HG02973 (cell line): ENCODE results near the gene CNTN4.
"Not testable (repeated sequence)": the region's sequence is repeated elsewhere in the genome, so short reads cannot be mapped to it uniquely, and the experiment has no call there.

Experiments used
- ATAC-seq: cut with Tn5 transposase; IDR thresholded peaks from one replicate; pipeline ENCODE4 v1.9.1; 2021; ENCODE audit warnings: moderate library complexity; ENCODE audit not compliant: unreplicated experiment

The CNTN4 gene

DNA sequence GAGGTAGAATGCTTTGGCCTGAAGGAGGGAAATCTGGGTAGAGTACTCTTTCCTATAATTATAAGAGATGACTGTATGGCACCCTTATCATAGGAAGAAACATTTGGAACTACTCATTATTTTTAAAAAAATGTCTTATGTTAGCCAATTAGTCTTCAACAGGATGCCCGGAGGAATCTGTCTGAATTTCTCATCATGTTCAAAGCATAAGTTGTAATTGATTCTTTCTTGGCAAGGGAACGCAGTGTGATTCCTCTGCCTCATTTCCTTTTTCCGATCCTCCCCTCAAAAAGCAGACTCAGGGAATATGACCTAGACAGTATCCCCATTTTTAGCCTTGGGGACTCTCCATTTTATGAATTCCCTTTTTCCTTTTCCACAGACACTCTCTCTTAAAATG is 846.5 kb downstream of the CNTN4 start:
- no peak for ATAC-seq

DNA sequence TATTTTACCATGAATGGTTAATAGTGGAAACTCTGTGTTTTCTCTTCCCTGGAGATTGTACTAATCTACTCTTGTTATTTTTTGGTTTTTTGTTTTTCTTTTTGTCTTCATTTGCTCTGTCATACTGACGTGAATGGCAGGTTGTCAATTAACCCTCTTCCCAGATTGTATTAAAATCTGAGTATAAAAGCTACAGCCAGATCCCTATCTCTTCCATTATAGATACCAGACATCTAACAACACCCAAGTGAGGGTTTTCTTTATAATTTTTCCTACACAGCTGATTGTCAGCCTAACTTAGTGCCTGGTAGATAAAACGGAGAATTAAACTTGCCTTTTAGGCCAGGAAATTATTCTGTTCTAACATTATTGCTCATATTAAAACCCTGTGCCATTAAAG is 848.9 kb downstream of the CNTN4 start:
- no peak for ATAC-seq

DNA sequence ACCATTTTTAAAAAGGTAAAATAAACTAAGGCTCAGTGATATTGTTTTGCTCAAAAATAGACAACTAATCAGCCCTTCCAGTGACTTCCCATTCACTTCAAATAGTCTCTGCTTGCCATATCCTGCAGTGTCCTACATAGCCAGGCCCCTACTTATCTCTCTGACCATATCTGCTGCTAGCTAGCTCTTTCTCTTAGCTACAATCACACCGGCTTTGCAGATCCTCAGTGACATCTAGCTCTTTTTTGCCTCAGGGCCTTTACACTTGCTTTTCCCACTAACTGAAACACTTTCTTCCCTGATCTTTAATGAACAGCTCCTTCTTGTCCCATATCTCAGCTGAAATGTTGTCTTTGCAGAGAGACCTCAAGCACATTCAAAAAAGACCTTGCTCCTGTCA is 850.2 kb downstream of the CNTN4 start:
- no peak for ATAC-seq

DNA sequence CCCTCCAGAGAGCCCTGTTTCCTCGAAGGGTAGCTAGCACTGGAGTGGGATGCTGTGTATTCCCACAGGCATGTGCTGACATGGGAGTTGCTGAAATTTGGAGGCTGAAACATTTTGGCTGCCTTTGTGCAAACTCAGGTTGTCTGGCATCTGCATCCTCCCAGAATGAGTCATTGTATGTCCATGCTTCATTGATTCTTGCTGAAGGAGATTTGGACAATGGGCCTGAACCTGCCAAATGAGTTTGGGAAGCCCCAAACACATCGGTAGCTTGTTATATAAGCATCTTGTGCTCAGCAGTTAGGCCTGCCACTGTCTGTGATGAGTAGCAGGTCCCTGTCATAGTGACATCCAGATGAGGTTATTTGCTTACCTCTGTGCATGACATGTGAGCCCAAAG is 851.5 kb downstream of the CNTN4 start:
- ATAC-seq: no peak

DNA sequence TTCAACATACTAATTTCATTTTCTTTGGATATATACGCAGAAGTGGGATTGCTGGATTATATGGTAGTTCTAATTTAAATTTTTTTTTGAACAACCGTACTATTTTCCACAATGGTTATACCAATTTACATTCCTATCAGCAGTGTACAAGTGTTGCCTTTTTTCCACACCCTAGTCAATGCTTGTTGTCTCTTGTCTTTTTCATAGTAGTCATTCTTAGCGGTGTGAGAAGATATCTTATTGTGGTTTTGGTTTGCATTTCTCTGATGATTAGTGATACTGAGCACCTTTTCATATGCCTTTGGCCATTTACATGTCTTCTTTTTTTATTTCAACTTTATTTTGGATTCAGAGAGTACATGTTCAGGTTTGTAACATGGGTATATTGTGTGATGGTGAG is 858.4 kb downstream of the CNTN4 start:
- ATAC-seq: no peak

DNA sequence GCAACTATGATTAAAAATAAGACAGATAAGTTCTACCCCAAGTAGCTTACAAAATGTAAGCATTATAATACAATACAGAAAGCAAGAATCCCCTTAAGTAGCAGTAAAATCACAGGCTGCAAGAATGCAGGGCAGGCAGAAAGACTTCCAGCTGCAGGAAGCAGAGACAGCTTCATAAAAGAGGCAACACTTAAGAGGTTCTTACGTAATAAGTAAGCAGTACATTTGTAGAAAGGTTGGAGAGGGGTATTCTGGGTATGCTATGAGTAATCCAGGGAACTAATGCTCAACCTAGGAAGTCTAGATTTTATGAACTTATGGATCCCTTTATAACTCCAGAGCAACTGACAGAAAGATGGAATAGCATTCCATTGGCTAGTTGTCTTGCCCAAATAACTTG is 859.9 kb downstream of the CNTN4 start:
- ATAC-seq: no peak

DNA sequence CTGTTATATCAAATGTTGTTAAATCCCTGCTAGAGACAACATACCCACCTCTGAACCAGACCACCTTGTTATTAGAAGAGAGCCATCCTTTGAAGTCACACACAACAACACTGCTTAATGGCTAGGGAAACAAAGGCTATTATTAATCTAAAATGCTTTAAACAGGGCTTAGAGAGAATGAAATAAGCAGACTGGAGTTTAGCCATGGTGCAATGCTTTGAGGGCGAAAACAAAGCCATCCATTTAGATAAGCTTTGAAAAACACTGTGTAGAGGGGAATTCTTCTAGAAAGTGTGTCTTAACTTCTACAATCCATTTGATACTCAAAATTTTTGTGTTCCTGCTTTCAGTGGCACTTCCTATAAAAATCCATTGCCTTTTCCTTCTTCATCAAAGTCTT is 862.9 kb downstream of the CNTN4 start:
- ATAC-seq: no peak

DNA sequence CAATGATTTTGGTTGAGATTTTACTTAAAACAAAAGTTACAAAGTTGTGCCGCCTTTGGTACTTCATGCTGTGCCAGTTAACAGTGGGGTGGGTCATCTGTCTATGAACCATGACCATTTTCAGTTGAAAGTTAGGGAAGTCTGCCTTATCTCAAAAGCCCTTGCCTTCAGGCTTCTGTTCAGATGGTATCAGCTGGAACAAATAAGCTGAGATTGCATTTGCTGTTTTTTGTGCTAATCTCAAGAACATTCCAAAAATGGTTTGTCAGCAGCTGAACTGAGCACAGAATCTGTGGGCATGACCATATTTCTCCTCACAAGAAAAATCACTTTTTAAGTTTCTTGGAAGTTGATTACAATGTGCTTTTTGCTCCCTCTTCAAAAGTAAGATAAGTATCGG is 869.2 kb downstream of the CNTN4 start:
- no peak for ATAC-seq

DNA sequence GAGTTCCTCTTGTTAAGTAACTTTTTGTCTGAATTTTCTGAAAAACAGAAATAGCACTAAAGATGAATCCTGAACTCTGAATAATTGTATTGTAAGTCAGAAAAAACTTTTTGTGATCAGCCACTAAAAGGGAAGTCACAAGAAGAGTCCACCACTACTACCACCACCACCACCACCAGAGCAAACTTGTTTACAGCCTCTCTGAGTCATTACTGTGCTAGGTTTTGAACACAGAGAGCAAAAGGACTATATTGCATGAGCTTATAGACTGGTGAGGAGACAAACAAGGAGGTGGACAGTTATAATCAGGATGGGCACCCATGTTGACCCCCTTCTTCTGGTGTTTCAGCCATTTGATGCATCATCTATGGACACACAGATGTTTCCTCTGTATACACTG is 869.8 kb downstream of the CNTN4 start:
- ATAC-seq: no peak

DNA sequence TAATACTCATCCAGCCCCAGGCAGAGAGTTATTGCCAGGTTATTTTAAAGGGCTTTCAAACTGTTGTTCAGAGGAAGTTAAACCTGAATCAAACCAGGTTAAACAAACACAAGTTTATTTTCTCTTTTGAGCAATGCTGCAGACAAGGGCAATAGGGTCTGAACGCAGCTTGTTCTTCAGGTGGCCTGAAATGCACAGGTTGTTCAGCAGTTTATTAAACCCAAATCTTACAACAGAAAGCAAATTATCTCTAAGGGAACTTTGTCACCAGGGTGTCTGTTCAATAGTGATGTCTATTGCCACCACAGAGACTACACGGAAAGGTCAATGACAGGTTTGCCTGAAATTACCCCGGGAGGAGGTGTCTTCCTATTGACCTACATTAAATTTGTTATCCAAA is 877.5 kb downstream of the CNTN4 start:
- no peak for ATAC-seq

DNA sequence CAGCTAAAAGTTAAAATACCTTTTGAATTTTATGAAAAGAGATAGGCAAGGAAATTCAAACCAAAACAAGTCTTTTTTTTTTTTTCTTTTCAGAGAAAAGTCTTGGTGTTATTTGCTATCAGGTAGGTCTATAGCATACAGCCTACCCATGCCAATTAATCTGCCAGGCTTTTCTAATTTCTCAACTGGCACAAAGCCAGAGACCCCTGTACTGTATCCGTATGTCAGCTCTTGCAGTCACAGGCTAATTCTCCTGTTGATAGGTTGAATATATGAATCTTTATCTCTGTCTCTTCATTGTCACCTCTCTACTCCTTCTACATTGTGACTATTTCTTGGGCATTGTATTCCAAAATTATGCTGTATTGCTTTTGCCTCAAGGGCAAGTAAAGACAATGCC is 878.1 kb downstream of the CNTN4 start:
- no peak for ATAC-seq

DNA sequence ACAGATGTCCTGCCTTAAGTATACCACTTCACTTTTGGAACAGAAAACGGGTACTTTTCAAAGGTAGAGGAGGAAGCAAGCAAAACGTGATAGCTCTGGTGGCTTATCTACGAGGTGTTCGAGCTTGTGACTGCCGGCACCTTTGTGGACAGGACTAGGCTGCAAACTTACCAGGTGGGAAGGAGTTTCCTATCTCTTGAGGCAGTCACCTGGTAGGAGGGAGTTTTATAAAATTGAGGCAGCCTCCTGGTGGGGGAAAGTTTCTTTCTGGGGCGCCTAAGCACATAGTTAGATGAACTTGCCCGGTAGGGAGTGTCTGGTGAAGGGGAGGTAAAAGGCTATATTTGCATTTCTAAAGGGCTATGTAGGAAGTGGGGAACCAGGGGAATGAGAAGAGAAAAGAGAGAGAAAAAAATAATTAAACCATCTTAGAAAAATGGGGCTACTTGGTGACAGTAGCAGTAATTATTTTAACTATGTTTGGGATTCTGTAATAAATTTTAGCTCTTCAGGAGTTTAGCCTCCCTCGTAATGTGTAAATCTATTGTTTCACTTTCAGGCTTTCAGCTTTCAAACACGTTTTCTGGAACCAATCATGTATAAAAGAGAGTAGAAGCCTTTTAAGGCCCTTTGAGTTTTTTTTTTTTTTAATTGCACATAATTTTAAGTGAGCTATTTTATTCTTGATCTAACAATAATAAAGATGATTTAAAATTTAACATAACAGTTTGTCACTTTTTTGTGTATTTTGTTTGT is 880.5 kb downstream of the CNTN4 start:
- no peak for ATAC-seq

DNA sequence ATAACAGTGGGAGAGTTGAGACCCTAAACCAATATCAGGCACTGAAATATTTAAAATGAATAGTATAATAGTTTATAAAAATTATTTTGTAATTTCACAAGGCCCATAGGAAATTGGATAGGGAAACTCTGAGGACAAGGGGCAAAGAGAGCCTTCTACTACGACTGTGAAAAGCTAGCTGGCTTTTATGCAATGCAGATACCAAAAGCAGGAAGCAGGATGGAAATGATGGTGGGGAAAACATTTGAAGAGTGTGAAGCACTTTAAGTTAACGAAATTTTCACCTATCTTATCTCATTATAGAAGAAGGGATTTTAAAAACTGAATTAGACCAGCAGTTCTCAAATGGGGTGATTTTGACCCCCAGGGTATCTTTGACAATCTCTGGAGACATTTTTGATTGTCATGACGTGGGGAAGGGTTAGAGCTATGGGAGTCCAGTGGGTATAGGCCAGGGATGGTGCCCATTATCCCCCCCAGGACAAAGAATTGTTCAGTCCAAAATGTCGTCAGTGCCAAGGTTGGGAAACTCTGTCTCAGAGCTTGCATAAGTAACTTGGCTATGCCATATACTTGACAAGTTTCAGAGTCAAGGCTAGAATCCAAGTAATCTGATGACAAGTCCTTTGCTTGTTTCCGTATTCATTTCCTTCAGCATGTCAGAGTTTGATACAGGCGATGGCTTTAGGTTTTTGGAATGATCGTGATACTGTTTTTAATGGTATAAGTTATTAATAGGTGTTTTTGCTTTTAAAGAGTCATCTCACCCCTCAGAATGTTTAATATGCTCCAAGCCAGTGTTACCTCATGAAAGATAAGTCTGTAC is 885.6 kb downstream of the CNTN4 start:
- ATAC-seq: no peak

DNA sequence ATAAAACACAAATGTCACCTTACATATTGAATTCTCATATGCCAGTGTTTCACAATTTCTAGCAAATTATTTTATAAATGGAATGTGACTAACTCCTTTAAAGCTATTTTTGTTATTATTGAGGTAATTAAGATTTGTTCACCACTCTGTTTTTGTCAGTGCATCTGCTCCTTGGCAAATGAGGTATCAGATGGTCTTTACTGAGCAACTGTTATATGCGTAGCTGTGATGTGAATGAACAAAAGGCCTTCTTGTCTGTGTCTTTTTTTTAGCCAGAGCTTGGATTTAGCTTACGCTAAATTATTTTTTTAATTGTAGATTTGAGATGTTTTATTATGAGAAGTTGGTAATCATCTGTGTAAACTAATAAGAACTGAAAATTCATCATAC is 886.2 kb downstream of the CNTN4 start:
- no peak for ATAC-seq

DNA sequence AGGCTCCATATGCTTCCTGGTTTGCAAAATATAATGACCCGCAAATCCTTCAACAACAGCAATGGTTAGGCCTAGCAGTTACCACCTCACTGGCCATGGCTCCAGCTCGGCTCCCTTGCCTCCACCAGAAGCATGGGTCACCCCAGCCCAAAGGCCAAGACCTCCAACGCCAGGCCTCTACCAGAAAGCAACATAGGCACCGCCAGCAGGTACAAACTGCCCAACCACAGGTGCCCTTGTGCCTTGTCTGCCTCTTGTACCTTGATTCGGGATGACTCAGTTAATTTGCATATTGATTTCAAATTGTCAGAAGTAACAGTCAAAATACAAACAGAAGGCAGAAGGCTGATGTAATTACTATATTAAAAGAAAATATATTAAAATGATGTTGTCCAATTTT is 886.8 kb downstream of the CNTN4 start:
- no peak for ATAC-seq

DNA sequence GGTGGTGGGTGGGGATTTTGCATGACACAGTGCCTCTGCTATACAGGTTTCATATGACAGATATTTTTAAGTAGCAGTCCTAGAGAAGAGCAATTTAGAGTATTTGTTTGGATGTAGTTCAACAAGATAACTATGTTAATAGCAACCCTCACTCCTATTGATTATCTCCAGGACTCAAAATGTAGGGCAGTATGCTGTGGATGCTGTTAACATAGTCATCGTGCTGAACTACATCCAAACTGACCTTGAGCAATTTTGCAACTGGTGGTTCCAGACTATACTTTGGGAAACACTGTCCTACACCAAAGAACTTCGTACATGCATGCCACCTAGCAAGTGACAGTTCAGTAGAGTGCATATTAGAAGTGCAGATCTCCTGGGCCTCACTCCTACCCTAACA is 893.9 kb downstream of the CNTN4 start:
- ATAC-seq: no peak

DNA sequence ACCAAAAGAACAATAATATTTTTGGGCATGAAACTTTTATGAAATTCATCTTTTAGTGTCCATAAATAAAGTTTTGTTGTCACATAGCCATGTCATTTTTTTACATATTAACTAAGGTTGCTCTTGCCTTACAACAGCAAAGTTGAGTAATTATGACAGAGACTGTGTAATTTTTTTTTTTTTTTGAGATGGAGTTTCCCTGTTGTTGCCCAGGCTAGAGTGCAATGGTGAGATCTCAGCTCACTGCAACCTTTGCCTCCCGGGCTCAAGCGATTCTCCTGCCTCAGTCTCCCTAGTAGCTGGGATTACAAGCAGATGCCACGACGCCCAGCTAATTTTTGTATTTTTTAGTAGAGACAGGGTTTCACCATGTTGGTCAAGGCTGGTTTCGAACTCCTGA is 894.5 kb downstream of the CNTN4 start:
- ATAC-seq: not testable (repeated sequence)

DNA sequence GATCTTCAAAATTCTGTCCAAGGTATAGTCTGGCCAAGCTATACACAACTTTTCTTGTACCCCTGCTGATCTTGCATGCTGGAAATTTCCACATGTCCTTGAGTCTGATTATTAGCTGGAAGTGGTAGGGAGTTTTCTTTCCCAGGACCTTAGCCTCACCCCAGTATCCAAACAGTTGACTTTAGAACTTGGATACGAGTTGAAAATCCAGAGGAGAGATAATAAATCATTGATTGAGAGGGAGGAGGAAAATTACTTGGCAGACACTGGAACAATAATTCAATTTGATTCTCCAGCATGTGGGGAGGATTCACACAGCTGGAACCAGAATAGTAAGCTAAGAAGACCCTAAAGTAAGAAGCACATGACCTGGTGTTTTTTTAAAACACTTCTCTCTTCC is 895.1 kb downstream of the CNTN4 start:
- no peak for ATAC-seq

DNA sequence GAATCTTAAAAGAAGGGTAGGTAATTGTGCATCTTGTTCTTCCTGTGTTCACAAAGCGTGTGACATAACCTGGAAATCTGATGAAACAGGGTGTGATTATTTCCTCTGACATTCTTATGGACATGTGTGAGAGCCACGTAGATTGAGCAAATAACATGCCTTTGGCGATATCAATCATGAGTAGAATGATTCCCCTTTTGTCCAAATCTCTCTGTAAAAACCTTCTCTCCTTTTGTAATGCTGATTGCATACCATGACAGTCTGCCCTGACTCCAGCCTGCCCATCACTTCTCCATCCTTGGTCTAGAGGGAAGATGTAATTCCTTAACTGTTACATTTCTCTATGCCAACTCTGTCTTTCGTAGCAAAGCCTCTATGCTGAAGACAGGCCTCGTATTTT is 896.5 kb downstream of the CNTN4 start:
- ATAC-seq: no peak

DNA sequence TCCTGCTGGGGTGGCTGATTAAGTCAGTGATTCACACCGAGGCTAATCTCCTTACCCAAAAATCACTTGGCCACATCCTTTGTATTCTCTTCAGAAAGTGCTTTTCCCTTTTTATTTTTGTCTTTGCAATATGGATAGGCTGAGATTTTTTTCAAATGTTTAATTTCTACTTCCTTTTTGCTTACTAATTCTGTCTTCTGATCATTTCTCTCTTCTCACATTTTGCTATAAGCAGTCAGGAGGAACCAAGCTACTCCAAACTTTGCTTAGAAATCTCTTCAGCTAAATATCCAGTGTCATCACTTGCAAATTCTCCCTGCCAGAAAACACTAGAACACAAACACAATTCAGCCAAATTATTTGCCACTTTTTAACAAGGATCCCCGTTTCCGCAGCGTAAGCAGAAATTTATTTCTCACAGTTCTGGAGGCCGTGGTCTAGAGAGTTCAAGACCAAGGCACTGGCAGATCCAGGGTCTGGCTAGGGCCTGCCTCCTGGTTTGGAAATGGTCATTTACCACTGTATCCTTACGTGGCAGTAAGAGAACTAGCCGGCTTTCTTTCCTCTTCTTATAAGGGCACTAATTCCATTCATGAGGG is 906.6 kb downstream of the CNTN4 start:
- ATAC-seq: no peak

DNA sequence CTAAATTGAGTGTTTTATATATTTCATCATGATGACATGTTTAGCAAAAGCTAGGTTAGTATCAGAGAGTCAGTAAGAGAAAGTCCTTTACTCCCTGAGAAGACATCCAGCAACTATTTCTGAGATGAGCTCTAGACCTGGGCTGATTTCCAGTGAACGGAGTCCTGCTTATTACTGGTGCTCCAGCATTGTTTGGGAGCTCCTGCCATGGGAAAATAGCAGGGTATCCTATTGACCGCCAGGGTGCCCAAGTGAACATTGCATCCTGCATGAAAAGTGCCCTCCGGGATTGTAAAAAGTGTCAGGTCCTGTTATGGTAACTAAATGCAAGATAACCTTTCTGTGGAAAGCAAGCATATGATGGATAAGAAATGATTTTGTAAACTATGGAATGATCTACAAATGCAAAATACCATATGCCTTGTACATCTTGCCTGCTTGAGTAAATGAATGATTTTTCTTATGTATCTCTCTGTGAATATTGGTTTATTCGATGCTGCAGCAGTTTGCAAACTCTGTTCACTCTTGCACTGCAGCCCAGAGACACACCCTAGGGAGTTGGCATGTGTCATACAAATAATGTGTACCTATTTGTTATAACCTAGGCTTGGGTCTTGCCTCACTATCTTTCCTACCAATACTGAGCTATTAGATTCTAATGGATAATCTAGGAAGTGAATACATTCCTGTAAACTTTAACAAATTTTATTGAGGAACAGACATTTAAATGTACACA is 914.8 kb downstream of the CNTN4 start:
- ATAC-seq: no peak
